ENCODE data around the gene GPR63.

Gene GPR63

GRCh38 chr6:96836631-96837080 lies 621 bp downstream of the GPR63 start:
- Histone ChIP-seq H3K79me2 (ENCODE audit: low read length) (peaks cover 51% of the 10 kb centered on the region), H3K27me3 (replicated peaks; ENCODE audit: insufficient read depth, low read length) (no peaks in the 10 kb centered on the region), H4K20me1 (ENCODE audit: insufficient read depth, low read length) (no peaks in the 10 kb centered on the region), H3F3A (ENCODE audit: insufficient read depth, low read length) (no peaks in the 10 kb centered on the region; the same call in 1 of the 2 replicates), H3K4me1 (ENCODE audit: low read length) (peaks cover 19% of the 10 kb centered on the region), H3K36me3 (replicated peaks; ENCODE audit: insufficient read depth, low read length) (no peaks in the 10 kb centered on the region), H3K9me3 (replicated peaks; ENCODE audit: insufficient read depth, low read length) (no peaks in the 10 kb centered on the region), H3K4me3 (ENCODE audit: low read length) (peak overlapping the region; percentile 93), H2AFZ (ENCODE audit: low read length) (peak overlapping the region; percentile 84), H3K27ac (ENCODE audit: low read length) (peak overlapping the region; percentile 75; the same call in 1 of the 2 replicates), H3K9me2 (replicated peaks; ENCODE audit: insufficient read depth, low read length) (no peaks in the 10 kb centered on the region), H3K9ac (ENCODE audit: low read length) (peak overlapping the region; percentile 84), H3K4me2 (ENCODE audit: low read depth, low read length) (peak overlapping the region; percentile 91)
- TF ChIP-seq EZH2 (optimal IDR thresholded peaks at IDR 0.05; ENCODE audit: low read depth, low read length) (no peak), EZH2phosphoT487 (IDR thresholded peaks at IDR 0.05; ENCODE audit: low read length) (no peak), CTCF (IDR thresholded peaks at IDR 0.05; ENCODE audit: low read length) (no peak)
- DNase-seq = peak; percentile 29

GRCh38 chr6:96834070-96834469 lies 3.2 kb downstream of the GPR63 start:
- Histone ChIP-seq H3K27me3 (replicated peaks; ENCODE audit: insufficient read depth, low read length) (no peaks in the 10 kb centered on the region), H3K4me2 (ENCODE audit: low read depth, low read length) (peak overlapping the region; percentile 91; the same call in 1 of the 2 replicates), H3K27ac (ENCODE audit: low read length) (no peak overlapping the region), H3K4me1 (ENCODE audit: low read length) (peaks cover 27% of the 10 kb centered on the region), H2AFZ (ENCODE audit: low read length) (no peak overlapping the region), H3K9me2 (replicated peaks; ENCODE audit: insufficient read depth, low read length) (no peaks in the 10 kb centered on the region), H3K79me2 (ENCODE audit: low read length) (peaks cover 66% of the 10 kb centered on the region), H3K9ac (ENCODE audit: low read length) (no peak overlapping the region), H3K9me3 (replicated peaks; ENCODE audit: insufficient read depth, low read length) (no peaks in the 10 kb centered on the region), H3K36me3 (replicated peaks; ENCODE audit: insufficient read depth, low read length) (peaks cover 3% of the 10 kb centered on the region; the same call in 1 of the 2 replicates), H3K4me3 (ENCODE audit: low read length) (no peak overlapping the region), H4K20me1 (ENCODE audit: insufficient read depth, low read length) (no peaks in the 10 kb centered on the region), H3F3A (ENCODE audit: insufficient read depth, low read length) (no peaks in the 10 kb centered on the region; the same call in 1 of the 2 replicates)
- no peak for DNase-seq
- no peak for TF ChIP-seq EZH2phosphoT487 (IDR thresholded peaks at IDR 0.05; ENCODE audit: low read length)
- no peak for TF ChIP-seq EZH2 (optimal IDR thresholded peaks at IDR 0.05; ENCODE audit: low read depth, low read length)
- no peak for TF ChIP-seq CTCF (IDR thresholded peaks at IDR 0.05; ENCODE audit: low read length)

GRCh38 chr6:96832780-96833179 lies 4.5 kb downstream of the GPR63 start:
- no peak overlapping the region for H3K4me2 ChIP-seq (ENCODE audit: low read depth, low read length)
- H3K9me3 ChIP-seq (replicated peaks; ENCODE audit: insufficient read depth, low read length) = no peaks in the 10 kb centered on the region
- H3K4me1 ChIP-seq (ENCODE audit: low read length) = peaks cover 27% of the 10 kb centered on the region
- H3K9me2 ChIP-seq (replicated peaks; ENCODE audit: insufficient read depth, low read length) = no peaks in the 10 kb centered on the region
- H3F3A ChIP-seq (ENCODE audit: insufficient read depth, low read length) = no peaks in the 10 kb centered on the region; the same call in 1 of the 2 replicates
- peaks cover 3% of the 10 kb centered on the region; the same call in 1 of the 2 replicates for H3K36me3 ChIP-seq (replicated peaks; ENCODE audit: insufficient read depth, low read length)
- no peak for DNase-seq
- H3K4me3 ChIP-seq (ENCODE audit: low read length) = no peak overlapping the region
- H3K79me2 ChIP-seq (ENCODE audit: low read length) = peaks cover 77% of the 10 kb centered on the region
- H2AFZ ChIP-seq (ENCODE audit: low read length) = no peak overlapping the region
- no peak overlapping the region for H3K9ac ChIP-seq (ENCODE audit: low read length)
- no peaks in the 10 kb centered on the region for H3K27me3 ChIP-seq (replicated peaks; ENCODE audit: insufficient read depth, low read length)
- no peaks in the 10 kb centered on the region for H4K20me1 ChIP-seq (ENCODE audit: insufficient read depth, low read length)
- TF ChIP-seq EZH2 (optimal IDR thresholded peaks at IDR 0.05; ENCODE audit: low read depth, low read length) = no peak
- no peak for TF ChIP-seq CTCF (IDR thresholded peaks at IDR 0.05; ENCODE audit: low read length)
- no peak for TF ChIP-seq EZH2phosphoT487 (IDR thresholded peaks at IDR 0.05; ENCODE audit: low read length)
- H3K27ac ChIP-seq (ENCODE audit: low read length) = no peak overlapping the region
